Large intestine (tissue), 3 donors: ENCODE results near the gene FAM174C. TPM values are rescaled to one million over a fixed set of nuclear protein-coding genes. Genes with fewer than 3 reads are reported as not detected.

Experiments
- DNase-seq, 2 donors: peaks; one replicate each; pipeline versions ENCODE4 v3.0.0 to v3.0.0-alpha.2; 2013
- H3K27ac ChIP-seq: one replicate; pipeline ENCODE4 v1.5.1; 2013; ENCODE audit warnings: low read length
- H3K27me3 ChIP-seq: 2 replicates; pipeline ENCODE4 v1.6.1; 2013; ENCODE audit warnings: low read length; ENCODE audit not compliant: control insufficient read depth, insufficient read depth
- H3K36me3 ChIP-seq: 2 replicates; pipeline ENCODE4 v1.6.1; 2013; ENCODE audit warnings: low read length; ENCODE audit not compliant: control insufficient read depth, insufficient read depth
- H3K4me1 ChIP-seq: one replicate; pipeline ENCODE4 v1.6.1; 2013; ENCODE audit warnings: low read length; ENCODE audit not compliant: control insufficient read depth, insufficient read depth
- H3K4me3 ChIP-seq: one replicate; pipeline ENCODE4 v1.5.1; 2013; ENCODE audit warnings: low read length
- H3K9me3 ChIP-seq: one replicate; pipeline ENCODE4 v1.6.1; 2013; ENCODE audit warnings: mild to moderate bottlenecking, low read depth, low read length, moderate library complexity; ENCODE audit not compliant: control insufficient read depth
- WGBS: methylation state at CpG from one replicate; pipeline ENCODE4 v1.1.5; 2013; ENCODE audit warnings: low lambda C conversion rate; ENCODE audit not compliant: insufficient coverage; 5-methylcytosine and 5-hydroxymethylcytosine counted together
- polyA plus RNA-seq: library from polyadenylated mRNA; unstranded; fragments of 120-200 nt; gene quantifications from one replicate; pipeline ENCODE4 v1.2.1, GENCODE V29; 2013

FAM174C gene
- polyA plus RNA-seq, 1 donor = 37.4 TPM

DNA sequence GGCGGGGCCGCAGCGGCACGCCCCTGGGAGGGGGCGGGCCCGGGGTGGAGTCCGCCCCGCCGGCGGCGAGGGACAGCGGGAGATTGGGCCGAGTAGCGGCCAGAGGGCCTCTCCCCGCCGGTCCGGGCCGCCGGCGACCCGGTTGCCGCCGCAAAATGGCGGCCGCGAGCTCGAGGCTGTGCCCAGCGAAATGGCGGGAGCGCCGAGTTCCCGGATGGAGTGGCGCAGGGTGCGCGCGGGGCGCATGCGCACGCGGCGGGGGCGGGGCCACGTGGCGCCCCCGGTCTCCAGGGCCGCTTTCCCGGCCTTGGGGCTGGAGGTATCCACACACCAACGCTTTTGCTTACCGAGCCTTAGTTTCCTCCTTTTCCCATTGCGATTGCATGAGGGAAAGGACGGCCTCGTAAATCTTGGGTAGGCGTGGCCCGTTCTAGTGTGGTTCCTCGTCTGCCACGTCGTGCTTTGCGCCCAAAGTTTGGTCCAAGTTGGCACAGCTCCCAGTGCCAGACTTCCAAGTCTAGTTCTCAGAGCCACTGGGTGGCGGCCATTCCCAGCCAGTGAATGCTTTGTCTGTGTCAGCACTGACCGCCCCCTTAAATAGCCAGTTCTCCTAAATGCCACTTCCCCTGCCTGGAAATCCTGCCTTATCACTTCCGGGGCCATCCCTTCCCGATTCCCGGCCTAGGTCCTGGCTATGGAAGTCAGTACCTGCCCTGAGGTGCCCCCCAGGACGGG, 5.7 kb upstream of the FAM174C start:
- WGBS = 0% methylated on average over 1 of the region's 64 CpGs
- peaks cover 14% of the 10 kb centered on the region for H3K9me3 ChIP-seq
- H3K27me3 ChIP-seq = no peaks in the 10 kb centered on the region
- H3K4me3 ChIP-seq = peak overlapping the region; percentile 74
- H3K4me1 ChIP-seq = peaks cover 76% of the 10 kb centered on the region
- H3K27ac ChIP-seq = peak overlapping the region; percentile 66
- peak; percentile 81 to 86 for DNase-seq
- peaks cover 42% of the 10 kb centered on the region for H3K36me3 ChIP-seq

DNA sequence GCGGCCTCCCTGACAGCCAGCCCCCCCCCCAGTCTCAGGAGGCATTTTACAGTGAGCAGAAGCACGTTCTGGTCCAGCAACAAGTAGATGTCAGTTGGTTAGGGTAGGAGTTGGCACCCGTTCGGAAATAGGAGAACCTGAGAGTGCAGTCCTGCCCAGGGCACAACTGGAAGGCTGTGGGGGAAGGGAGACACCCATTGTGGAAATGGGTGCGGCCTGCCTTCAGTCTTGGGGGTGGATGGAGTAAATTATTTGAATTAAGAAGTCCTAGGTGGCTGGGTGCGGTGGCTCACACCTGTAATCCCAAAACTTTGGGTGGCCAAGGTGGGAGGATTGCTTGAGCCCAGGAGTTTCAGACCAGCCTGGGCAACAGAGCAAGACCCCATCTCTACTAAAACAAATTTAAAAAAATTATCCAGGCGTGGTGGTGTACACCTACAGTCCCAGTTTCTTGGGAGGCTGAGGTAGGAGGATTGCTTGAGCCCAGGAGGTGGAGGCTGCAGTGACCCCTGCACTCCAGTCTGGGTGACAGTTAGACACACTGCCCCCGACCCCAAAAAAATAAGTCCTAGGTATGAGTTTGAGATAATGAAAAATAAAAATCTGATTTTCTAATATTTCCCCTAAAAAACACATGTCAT, 5.0 kb upstream of the FAM174C start:
- peak overlapping the region; percentile 66 for H3K27ac ChIP-seq
- H3K4me3 ChIP-seq = peak overlapping the region; percentile 74
- no CpG with 5 or more reads among the region's 8 CpGs for WGBS
- H3K36me3 ChIP-seq = peaks cover 48% of the 10 kb centered on the region
- DNase-seq = no peak
- H3K4me1 ChIP-seq = peaks cover 74% of the 10 kb centered on the region
- H3K27me3 ChIP-seq = no peaks in the 10 kb centered on the region
- peaks cover 20% of the 10 kb centered on the region for H3K9me3 ChIP-seq

DNA sequence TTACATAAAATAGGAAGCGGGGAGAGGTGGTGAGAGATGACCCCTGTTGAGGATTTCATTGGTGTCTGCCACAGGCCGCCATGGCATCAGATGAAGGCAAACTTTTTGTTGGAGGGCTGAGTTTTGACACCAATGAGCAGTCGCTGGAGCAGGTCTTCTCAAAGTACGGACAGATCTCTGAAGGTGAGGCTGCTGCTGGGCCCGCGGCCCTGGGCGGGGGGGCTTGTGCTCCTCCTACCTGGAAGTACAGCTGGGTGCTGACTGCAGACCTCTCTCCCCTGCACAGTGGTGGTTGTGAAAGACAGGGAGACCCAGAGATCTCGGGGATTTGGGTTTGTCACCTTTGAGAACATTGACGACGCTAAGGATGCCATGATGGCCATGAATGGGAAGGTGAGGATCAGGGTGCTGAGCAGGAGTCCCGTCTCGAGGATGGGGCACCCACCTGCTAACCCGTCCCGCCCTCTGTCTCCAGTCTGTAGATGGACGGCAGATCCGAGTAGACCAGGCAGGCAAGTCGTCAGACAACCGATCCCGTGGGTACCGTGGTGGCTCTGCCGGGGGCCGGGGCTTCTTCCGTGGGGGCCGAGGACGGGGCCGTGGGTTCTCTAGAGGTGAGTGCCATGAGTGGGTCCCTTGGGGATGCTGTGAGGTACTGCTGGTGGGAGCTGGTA, 4.3 kb upstream of the FAM174C start:
- no CpG with 5 or more reads among the region's 26 CpGs for WGBS
- no peak overlapping the region for H3K27ac ChIP-seq
- H3K4me3 ChIP-seq = peak overlapping the region; percentile 74
- no peak for DNase-seq
- H3K27me3 ChIP-seq = no peaks in the 10 kb centered on the region
- peaks cover 48% of the 10 kb centered on the region for H3K36me3 ChIP-seq
- peaks cover 23% of the 10 kb centered on the region for H3K9me3 ChIP-seq
- H3K4me1 ChIP-seq = peaks cover 69% of the 10 kb centered on the region

DNA sequence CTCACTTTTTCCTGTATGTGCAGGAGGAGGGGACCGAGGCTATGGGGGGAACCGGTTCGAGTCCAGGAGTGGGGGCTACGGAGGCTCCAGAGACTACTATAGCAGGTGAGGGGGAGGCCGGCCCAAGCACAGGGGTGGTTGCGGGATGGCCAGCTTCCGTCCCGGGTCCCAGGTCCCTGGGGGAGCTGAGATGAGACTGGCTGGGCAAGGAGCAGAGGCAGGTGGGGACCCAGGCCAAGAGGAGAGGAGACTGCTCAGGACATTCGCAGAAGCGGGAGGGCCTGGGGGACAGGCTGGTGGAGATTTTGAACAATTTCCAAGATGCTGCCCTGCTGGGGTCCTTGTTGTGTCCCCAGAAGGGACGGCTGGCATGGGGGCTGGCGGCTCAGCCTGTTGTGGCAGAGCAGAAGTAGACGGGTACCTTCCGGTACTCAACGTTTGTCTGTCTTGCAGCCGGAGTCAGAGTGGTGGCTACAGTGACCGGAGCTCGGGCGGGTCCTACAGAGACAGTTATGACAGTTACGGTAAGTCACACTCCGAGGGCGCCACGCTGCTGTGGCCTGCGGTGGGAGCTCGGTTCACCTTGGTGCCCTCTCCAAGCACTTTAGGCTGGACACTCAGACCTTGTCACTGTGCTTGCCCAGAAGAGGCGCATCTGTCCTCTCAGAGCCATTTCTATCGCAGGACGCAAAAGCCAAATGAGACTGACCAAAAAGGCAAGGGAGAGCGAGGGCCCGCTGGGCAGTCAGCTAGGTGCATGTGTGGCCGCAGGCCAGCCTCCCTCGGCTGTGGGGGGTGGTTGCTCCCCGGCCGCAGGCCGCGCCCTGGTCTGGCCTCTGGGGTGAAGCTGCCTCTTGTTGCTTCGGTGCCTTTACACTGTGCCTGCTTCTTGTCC, 3.6 kb upstream of the FAM174C start:
- Histone ChIP-seq H3K4me3 (peak overlapping the region; percentile 74), H3K27me3 (no peaks in the 10 kb centered on the region), H3K36me3 (peaks cover 48% of the 10 kb centered on the region), H3K4me1 (peaks cover 73% of the 10 kb centered on the region), H3K9me3 (peaks cover 24% of the 10 kb centered on the region), H3K27ac (no peak overlapping the region)
- no CpG with 5 or more reads among the region's 37 CpGs for WGBS
- no peak for DNase-seq

DNA sequence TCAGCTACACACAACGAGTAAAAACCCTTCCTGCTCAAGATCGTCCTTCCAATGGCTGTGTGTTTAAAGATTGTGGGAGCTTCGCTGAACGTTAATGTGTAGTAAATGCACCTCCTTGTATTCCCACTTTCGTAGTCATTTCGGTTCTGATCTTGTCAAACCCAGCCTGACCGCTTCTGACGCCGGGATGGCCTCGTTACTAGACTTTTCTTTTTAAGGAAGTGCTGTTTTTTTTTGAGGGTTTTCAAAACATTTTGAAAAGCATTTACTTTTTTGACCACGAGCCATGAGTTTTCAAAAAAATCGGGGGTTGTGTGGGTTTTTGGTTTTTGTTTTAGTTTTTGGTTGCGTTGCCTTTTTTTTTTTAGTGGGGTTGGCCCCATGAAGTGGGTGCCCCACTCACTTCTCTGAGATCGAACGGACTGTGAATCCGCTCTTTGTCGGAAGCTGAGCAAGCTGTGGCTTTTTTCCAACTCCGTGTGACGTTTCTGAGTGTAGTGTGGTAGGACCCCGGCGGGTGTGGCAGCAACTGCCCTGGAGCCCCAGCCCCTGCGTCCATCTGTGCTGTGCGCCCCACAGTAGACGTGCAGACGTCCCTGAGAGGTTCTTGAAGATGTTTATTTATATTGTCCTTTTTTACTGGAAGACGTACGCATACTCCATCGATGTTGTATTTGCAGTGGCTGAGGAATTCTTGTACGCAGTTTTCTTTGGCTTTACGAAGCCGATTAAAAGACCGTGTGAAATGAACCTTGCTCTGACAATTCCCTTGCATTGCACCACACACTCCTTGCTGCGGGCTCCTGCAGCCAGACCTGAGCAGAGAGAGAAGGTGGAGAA, 2.7 kb upstream of the FAM174C start:
- H3K36me3 ChIP-seq = peaks cover 48% of the 10 kb centered on the region

DNA sequence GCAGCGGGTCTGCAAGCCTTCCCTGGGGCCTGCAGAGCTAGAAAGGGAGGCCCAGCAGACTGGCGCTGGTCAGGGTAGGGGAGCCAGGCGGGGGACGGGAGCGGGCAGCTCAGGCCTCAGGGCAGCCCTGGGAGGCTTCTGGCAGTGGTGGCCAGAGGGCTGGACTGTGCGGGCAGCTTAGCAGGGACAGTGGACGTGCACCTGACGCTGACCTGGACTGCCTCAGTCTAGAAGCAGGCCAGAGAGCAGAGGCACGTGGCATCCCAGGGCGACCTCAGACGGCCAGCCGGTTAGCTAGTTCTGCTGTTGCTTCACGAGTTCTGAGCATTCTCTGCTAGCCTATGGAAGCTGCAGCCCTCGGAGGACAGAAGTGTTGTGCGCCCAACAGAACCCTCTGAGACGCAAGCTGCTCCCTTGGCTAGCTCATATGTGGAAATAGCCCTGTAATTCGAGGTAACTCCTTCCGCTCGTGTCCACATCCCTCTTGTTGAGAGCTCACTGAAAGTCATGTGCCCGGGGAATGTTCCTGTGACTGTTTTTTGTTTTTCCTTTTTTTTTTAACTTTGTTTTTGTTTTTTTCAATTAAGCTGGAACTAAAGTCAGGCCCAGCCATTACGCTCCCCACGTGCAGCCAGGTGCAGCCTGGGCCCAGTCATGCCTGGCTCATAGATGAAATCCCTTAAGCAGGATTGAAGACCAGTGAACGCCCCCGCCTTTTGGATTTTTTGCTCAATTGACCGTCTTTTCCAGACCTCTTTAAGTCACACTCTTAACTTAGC, 1.9 kb upstream of the FAM174C start:
- H3K27ac ChIP-seq = peak overlapping the region; percentile 5
- peaks cover 21% of the 10 kb centered on the region for H3K9me3 ChIP-seq
- H3K4me1 ChIP-seq = peaks cover 61% of the 10 kb centered on the region
- H3K36me3 ChIP-seq = peaks cover 51% of the 10 kb centered on the region
- no peaks in the 10 kb centered on the region for H3K27me3 ChIP-seq
- DNase-seq = no peak
- WGBS = 93% methylated on average over 3 of the region's 25 CpGs
- no peak overlapping the region for H3K4me3 ChIP-seq

More for the DNA sequence above, 2.7 kb upstream of the FAM174C start:
- 71% methylated on average over 6 of the region's 33 CpGs for WGBS
- H3K27ac ChIP-seq = peak overlapping the region; percentile 5
- DNase-seq = no peak
- peaks cover 69% of the 10 kb centered on the region for H3K4me1 ChIP-seq
- H3K4me3 ChIP-seq = no peak overlapping the region
- H3K27me3 ChIP-seq = no peaks in the 10 kb centered on the region
- peaks cover 24% of the 10 kb centered on the region for H3K9me3 ChIP-seq

DNA sequence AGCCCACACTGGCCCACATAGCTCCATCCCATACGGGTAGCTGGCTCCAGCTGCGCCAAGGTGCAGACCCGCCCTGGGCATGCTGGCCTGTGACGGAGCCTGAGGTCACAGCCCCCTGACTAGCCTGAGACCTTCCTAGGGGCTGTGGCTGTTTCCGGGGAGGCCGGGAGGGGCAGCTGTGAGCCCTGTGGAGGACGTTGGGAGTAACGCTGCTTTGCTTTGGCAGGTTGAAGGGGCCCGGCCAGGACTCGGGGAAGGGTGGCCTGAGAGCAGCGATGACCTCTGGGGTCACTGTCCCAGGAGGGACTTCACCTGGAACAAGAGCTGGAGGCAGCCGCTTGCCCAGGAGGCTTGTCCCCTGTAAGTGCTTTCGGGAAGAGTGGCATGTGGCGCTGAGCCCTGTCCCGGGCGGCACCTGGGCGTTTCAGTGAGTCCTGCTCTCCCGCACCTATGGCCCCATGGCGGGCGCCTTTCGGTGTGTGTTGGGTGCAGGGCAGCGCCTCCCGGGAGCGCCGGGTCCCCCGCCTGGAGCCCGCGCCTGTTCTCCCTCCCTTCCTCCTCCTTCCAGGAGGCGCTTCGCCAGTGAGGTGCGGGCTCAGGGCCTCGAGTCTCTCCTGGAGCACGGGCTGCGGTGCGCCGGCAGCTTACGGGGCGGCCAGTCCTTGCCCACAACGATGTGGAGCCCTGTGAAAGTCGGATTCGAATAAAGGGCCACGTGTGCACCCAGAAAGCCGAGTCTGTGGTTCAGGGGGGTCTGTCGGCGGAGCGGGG, 1.1 kb upstream of the FAM174C start:
- no peaks in the 10 kb centered on the region for H3K27me3 ChIP-seq
- H3K9me3 ChIP-seq = peaks cover 21% of the 10 kb centered on the region
- DNase-seq = no peak
- H3K27ac ChIP-seq = peak overlapping the region; percentile 80
- peak overlapping the region; percentile 44 for H3K4me3 ChIP-seq
- H3K36me3 ChIP-seq = peaks cover 58% of the 10 kb centered on the region
- WGBS = no CpG with 5 or more reads among the region's 46 CpGs
- H3K4me1 ChIP-seq = peaks cover 57% of the 10 kb centered on the region

DNA sequence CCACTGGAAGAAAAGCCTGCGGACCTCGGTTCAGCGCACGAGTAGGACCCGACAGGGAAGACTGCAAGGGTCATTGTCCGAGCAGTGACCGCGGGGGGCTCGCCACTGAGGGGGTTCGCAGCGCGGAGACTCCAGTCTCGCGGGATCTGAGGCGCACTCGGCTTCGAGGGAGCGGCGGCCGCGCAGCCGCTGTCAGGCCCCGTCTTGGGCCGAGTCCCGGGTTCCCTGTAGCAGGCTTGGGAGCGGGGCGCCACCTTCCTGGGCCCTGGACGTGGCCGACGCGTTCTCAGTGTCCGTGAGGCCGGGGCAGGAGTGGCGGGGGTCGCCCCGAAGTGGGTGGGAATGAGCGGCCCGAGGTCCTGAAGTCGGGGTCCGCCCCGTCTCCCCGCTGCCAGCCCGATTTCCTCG, 474 bp upstream of the FAM174C start:
- Histone ChIP-seq H3K9me3 (peaks cover 21% of the 10 kb centered on the region), H3K27ac (peak overlapping the region; percentile 80), H3K27me3 (no peaks in the 10 kb centered on the region), H3K36me3 (peaks cover 64% of the 10 kb centered on the region), H3K4me3 (peak overlapping the region; percentile 44), H3K4me1 (peaks cover 57% of the 10 kb centered on the region)
- WGBS = no CpG with 5 or more reads among the region's 44 CpGs
- no peak for DNase-seq
